Stimulated activated CD4-positive, alpha-beta T cell treated with anti-CD3 and anti-CD28 coated beads, Interleukin-12 subunit alpha, Interleukin-12 subunit beta, amount 100 ng/mL, for 24 hours (primary cell): Measurements from ENCODE around the gene B3GNT9.

ENCODE experiments used
- DNase-seq, 2 experiments: peaks; one replicate each; pipeline ENCODE4 v3.0.0-alpha.2; 2020; ENCODE audit warnings: low read depth in 2 of 2

B3GNT9 gene, protein sequence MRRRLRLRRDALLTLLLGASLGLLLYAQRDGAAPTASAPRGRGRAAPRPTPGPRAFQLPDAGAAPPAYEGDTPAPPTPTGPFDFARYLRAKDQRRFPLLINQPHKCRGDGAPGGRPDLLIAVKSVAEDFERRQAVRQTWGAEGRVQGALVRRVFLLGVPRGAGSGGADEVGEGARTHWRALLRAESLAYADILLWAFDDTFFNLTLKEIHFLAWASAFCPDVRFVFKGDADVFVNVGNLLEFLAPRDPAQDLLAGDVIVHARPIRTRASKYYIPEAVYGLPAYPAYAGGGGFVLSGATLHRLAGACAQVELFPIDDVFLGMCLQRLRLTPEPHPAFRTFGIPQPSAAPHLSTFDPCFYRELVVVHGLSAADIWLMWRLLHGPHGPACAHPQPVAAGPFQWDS

DNA sequence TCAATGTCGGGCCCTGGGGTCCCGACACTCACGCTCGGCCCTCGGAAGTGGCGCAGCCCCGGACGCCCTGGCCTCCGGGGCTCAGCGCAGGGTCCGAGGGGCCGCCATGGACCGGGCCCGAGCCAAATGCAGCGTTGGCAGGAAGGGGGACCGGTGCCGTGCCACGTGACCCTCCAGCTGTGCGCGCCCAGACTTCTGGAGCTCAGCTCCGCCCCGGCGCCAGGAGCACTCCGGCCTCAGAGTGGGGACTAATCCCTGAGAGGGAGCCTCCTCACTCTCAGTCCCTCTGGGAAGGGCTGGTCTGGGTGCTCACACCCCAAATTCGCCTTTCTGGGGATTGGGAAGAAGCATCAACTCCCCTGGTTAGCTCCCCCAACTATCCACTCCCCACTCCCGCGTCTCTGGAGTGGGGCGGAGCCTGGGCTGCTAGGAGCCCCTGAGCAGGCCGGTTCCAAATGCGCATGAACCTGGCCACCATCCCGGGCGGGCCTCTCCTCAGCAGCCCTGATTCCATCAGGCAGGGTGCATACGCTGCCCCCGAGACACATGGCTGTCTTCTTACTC, at the start of gene B3GNT9:
Gene B3GNT9, minus strand, starts transcription at position 166 of the 564 bp plus-strand sequence. CDS start 513 bp downstream, outside the sequence.
- DNase-seq: peak in 1 of 2 experiments; percentile 33

DNA sequence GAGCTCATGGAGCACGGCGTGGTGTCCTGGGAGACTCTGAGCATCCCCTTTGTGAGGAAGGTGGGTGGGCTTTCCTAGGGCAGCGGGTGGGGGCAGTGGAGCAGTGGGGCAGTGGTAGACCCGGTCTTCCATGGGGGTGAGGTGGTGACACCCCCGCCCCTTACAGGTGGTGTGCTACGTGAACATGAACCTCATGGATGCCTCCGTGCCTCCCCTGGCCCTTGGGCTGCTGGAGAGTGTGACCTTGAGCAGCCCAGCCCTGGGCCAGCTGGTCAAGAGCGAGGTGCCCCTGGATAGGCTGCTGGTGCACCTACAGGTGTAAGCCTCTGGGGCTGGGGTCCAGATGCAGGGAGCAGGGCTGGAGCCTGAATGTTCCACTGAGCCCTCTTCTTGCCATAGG, 49.7 kb upstream of the B3GNT9 start:
- DNase-seq: no peak

DNA sequence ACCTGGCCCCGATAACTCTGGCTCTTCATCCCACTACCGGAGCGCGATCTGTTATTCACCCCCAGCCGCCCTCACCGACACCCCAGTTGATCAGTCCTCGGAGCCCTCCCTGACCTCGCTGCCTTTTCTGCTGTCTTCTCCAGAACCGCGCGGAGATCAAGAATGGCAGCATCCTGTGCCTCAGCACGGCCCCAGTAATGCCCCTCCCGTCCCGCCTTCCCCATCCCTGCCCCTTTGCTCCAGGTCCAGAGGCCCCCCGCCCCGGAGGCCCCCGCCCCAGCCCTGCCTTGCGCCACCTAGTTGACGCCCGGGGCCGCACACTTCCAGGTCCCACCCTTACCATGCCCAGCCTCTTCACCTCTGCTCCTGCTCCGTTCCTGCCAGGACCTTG, 49.0 kb upstream of the B3GNT9 start:
- no peak for DNase-seq

DNA sequence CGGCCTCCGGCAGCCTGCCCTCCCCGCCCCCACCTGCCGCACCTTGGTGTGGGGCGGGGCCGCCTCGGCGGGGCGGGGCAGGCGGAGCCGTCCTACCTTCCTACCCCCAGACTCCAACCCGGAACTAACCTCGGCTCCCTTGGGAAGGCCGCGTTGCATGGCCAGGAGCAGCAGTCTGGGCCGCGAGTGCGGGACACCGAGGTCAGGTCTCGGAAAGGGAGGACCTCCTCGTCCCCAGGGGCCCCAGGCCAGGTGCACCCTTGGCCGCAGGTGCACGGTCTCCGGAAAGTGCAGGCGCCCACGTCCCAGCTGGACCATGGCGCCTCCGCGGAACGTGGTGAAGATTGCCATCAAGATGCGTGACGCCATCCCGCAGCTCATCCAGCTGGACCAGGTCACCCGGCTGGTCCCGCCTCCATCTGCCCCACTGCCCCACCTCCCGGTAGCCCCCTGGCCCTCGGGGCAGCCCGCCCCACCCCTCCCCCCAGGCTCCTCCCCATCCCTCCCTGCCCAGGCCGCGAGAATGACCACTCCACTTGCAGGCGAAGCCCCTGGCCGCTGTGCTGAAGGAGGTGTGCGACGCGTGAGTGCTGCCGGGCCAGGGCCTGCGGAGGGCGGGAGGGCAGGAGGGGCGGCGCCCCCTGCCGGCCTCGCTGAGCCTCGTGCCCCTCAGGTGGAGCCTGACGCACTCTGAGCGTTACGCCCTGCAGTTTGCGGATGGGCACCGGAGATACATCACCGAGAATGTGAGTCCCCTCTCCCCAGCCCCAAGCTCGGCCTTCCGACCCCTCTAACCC, 48.4 kb upstream of the B3GNT9 start, which contains the start of gene ELMO3:
Gene ELMO3, plus strand, starts transcription at position 121 of the 797 bp plus-strand sequence. Its CDS starts 196 bp downstream, at position 317.
- DNase-seq: no peak

DNA sequence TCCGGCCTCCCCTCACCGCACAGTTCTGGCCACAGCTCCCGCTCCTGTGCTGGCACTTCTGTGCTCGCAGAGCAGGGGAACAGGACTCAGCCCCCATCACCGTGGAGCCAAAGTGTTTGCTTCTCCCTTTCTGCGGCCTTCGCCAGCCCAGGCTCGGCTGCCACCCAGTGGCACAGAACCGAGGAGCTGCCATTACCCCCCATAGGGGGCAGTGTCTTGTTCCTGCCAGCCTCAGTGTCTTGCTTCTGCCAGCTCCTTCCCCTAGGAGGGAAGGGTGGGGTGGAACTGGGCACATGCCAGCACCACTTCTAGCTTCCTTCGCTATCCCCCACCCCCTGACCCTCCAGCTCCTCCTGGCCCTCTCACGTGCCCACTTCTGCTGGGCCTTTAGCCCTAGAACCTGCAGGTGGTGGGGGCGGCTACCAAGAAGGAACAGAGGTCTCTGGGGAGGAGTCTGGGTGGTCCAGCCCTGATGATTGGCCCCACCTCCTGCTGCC, 47.5 kb upstream of the B3GNT9 start:
- DNase-seq: no peak

DNA sequence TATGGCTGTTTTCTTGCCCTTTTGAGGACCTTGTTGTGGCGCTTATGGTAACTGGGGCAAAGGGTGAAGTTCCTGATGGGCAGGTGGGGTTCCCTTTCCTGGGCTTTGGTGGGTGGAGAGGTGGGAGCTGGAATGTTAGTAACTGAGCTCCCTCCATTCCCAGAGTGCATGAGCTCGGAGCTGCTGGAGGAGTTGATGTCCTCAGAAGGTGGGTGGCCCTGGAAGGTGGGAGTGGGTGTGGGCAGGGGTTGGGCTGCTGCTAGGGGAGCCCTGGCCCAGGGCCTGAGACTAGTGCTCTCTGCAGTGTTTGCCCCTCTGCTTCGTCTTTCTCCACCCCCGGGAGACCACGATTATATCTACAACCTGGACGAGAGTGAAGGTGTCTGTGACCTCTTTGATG, 46.9 kb upstream of the B3GNT9 start:
- DNase-seq: no peak

DNA sequence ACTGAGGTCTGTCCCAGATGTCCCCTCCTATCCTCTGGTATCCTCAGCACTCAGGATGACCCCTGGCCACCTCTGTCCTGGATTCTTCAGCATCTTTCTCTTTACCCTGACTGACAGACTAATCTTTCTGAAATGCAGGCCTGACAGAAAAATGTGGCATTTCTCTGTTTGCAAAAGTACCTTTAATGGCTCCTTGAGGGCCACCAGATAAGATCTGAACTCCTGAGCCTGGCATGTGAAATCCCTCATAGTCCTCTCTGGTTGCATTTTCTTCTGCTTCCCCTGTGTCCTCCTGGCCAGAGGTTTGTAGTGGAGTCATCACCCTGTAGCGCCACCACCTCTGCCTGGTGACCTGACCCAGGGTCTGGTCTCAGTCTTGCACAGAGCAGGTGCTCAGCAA, 46.1 kb upstream of the B3GNT9 start:
- DNase-seq: no peak

DNA sequence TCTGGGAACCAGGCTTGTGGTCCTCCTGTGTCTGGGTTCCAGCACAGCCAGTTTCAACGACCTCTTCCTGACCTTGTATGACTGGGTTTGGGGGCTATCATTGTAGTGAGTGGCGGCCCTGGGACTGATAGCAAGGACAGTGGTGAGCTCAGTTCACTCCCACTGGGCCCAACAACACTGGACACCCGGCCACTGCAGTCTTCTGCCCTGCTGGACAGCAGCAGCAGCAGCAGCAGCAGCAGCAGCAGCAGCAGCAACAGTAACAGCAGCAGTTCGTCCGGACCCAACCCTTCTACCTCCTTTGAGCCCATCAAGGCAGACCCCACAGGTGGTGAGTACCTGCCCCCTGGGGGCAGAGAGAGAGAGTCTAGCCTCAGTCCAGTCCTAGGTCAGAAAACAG, 44.9 kb upstream of the B3GNT9 start:
- no peak for DNase-seq

DNA sequence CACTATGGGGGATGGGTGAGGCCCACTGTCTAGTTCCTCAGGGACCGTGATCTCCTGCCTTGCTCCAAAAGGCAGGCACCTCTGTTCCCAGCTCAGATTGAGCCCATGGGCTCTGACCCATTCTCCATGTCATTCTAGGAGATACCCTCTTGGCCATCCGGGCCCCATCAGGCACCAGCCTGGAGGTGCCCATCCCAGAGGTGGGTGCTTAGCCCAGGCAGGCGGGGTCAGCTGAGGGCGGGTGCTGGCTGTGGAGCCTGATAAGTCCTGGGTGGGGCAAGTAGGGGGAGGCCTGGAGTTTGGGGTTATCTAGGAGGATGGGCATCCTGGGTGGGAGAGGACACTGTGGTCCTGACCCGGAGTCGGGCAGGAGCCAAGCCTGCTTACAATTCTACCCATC, 43.5 kb upstream of the B3GNT9 start:
- no peak for DNase-seq

DNA sequence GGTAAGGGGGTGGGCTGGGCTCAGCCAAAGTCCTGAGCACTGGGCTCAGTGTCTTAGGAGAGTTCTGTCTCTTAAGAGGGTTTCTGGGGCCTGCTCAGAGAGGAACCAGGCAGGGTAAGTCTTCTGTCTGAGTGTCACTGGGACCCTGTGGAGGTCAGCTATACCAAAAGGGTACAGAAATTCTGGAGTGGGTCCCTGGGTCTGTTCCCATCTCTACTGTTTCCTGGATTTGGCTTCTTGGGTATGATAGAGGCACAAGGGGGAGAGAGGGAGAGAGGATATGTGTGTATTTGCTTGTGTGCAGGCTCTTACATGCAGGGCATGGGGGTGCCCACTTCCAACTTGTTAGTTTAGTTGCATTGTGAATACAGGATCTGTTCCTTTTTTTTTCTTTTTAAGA, 42.7 kb upstream of the B3GNT9 start:
- no peak for DNase-seq

DNA sequence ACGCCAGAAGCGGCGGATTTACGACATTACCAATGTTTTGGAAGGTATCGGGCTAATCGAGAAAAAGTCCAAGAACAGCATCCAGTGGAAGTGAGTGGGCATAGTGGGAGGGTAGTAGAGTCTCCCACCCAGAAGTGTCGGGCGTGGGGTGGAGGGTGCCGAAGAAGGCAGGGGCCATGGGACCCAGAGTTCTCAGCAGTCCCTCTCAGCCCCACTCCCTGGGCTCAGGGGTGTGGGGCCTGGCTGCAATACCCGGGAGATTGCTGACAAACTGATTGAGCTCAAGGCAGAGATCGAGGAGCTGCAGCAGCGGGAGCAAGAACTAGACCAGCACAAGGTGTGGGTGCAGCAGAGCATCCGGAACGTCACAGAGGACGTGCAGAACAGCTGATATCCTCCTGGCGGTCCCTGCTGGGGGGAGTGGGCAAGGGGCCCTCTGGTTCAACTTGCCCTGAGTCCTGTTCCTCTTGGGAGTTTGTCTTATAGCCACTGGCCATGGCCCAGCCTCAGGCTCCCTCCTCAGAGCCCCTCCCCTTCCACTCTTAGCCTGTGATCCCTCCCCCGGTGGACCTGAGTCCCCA, 42.1 kb upstream of the B3GNT9 start:
- DNase-seq: no peak

DNA sequence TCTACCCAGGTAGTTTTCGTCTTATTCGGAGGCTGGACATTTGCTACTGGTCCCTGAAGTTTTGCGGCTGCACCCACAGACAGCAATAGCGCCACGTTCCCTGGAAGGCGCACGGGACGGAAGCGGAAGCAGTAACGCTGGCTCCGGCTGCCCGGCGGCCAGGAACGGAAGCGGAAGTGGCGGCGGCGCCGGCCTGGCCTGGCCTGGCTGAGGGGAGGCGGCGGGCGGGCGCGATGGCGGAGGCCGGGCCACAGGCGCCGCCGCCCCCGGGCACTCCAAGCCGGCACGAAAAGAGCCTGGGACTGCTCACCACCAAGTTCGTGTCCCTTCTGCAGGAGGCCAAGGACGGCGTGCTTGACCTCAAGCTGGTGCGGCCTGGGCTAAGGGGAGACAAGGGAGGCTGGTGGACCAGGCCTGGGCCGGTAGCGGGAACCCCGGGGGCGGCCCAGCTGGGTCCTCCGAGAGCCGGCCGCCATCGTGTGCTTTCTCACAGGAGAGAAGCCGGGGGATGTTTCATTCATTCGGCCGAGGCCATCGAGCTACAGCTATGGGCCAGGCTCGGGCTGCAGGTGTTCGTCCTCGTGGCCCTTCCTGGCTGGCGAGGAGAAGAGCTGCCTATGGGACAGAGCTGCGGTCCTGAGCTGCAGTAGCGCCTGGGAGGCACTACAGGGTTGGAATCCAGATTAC, 41.3 kb upstream of the B3GNT9 start, which contains the start of gene E2F4:
Gene E2F4, plus strand, starts transcription at position 161 of the 687 bp plus-strand sequence. Its CDS starts 73 bp downstream, at position 234.
- DNase-seq: peak; percentile 79 to 86

DNA sequence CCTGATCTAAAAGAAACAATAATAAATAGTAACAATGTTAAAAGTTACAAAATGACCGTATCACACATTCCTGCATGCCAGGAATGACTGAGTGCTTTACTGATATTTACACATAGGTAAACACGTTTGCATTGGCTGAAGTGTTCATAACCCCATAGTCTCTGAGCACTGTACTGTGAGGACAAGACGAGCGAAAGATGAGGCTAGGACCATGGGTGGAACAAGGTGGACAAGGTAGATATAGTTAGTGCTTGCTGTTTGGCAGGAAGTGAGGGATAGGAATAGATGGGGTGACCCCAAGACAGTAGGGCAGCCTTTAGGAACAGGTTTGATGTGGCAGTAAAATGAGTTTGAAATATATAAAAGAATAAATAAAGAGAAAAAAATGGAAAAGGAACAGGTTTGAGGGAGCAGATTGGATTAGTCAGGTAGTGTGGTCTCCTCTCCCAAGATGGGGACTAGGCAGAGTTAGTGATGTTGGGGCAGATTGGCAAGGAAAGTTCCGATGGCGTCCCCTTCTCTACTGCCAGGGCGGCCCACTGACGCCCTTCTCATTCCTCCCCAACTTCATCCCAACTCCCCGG, 40.7 kb upstream of the B3GNT9 start:
- no peak for DNase-seq

DNA sequence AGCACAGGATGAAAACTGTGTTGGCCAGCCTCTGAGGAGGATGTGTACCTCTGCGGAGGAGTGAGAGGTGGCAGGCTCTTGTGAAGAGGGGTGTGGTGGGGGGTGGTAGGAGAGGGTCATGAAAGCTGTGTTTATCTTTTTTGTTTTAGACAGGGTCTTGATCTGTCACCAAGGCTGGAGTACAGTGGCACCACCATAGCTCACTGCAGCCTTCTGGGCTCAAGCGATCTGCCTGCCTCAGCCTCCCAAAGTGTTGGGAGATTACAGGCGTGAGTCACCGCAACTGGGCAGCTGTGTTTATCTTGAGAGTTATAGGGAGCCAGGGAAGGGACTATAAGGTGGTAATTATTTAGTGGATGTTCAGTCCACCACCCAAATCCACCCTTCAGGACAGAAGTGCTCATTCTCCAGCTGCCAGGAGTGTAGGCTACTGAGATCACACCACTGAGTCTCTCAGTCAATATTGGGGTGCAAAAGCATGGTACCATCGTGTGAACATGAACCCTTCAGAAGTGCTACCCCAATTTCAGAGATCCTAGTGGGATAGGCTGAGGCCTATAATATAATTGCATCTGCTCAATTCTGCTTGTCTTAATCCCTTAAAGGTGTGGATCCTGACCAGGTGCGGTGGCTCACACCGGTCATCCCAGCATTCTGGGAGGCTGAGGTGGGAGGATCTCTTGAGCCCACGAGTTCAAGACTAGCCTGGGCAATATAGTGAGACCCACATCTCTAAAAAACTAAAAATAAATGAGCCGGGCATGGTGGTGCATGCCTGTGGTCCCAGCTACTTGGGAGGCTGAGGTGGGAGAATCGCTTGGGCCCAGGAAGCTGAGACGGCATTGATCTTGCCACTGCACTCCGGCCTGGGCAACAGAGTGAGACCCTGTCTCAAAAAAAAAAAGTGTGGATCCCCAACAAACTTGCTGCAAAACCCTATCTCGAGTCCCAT, 39.9 kb upstream of the B3GNT9 start:
- no peak for DNase-seq

DNA sequence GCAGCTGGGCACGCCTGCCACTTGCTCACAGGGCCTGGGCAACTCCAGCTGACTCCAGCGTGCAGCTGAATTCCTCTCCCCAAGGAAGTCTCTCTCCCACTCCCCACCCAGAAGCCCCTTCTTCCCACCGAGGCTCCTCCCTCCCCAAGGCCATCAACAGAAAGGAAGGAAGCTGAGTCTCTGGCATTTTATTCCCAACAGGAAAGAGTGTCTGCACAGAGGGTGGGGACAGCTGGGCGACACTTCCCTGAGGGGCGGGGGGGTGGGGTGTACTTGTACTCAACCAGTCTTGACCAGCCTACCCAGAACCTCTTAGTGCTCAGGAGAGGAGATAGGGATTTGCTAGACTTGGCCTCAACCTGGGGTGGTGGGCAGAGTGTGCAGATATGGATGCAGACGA, 39.2 kb upstream of the B3GNT9 start, which contains the start of gene EXOC3L1:
Gene EXOC3L1, minus strand, starts transcription at position 96 of the 400 bp plus-strand sequence. CDS start 460 bp downstream, outside the sequence.
- no peak for DNase-seq

DNA sequence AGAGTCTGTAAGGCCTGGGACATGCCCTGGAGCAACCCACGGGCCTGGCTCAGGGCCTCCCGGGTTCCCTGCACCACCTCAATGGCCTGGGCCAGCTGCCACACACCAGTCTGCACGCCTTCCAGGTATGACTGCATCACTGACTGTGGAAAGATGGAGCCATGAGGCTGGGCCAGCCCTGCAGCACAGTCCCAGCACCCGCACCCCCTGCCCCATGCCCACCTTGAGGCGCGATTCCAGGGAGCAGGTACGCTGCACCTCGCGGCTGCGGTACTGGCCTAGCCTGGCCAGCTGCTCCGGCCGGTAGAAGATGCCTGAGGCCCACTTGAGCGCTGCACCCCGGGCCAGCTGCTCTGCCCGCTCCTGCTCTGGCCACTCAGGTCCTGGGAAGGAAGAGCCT, 38.0 kb upstream of the B3GNT9 start:
- DNase-seq: no peak

DNA sequence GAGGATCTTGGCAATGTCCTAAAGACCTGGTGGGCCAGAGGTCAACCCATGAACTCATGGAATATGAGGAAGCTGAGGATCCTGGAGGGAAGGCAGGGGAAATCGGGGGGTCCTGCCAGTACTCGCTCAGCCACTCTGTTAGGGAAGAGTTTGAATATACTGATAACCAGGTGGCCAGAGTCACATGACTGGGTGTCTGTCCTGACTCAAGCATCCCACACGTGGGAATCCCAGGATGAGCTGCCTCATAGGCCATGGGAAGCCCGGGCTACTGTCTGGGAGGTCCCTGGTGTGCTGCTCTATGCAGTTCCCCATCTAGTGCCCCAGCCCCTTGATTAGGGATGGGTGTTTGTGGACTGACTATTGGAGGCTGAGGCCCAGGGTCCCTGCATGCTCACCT, 37.5 kb upstream of the B3GNT9 start:
- no peak for DNase-seq

DNA sequence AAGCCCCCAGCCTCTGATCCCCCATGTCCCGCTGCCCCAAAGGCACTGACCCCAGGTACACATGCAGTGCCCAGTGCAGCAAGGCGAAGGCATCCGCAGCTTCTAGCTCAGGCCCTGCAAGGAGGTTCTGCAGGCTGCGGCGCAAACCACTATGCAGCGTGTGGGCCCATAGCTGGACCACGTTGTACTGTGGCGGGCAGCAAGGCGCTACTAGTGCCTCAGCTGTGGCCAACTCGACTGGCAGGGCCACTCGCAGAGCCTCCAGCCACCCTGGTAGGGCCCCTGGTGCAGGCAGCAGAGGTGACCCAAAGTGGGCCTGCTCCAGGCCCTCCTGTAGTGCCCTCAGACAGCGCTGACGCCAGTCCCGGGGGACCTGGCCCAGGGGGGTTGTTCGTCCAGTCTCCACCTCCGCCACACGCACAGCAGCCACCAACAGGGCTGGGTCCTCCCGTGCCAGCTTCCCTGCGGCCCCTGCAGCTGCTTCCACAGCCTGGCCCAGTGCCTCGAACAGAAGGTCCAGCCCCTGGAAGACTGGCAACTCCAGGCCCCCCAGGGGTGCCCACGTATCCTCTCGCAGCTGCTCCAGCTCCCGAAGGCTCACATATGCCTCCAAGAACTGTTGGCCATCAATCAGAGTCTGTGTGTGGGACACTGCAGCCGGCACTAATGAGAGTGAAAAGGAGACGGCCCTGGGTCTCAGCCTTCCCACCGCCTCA, 36.5 kb upstream of the B3GNT9 start:
- no peak for DNase-seq

DNA sequence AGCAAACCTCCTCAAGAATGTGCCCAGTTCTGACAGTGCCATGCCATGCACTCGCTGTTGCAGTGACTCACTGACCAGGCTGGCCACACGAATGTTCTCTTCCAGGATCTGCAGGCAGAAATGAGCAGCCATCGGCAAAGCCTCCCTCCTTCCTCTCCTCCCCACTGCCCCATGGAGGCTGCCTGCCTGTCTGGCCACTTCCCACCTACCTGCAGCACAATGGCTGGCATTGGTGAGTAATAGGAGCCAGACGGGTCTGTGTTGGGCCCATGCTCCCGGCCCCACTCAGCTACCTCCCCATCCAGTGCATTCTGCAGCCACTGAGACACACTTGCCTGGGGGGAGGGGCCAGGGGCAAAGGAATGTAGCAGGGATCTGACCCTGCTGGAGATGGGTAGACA, 35.8 kb upstream of the B3GNT9 start:
- DNase-seq: no peak
